H1 (cell line): ENCODE results near the gene ZBTB46. TPM values are rescaled to one million over a fixed set of nuclear protein-coding genes. Genes with fewer than 3 reads are reported as not detected.

ENCODE experiments used
- ATF3 ChIP-seq: IDR thresholded peaks from 2 replicates; pipeline ENCODE4 v1.6.1; 2011; ENCODE audit warnings: low read depth, mild to moderate bottlenecking, low read length; ENCODE audit not compliant: insufficient read depth
- BACH1 ChIP-seq: IDR thresholded peaks from 2 replicates; pipeline ENCODE4 v1.6.1; 2012; ENCODE audit warnings: low read length, improper control_type of control experiment
- CTBP2 ChIP-seq: IDR thresholded peaks from 2 replicates; pipeline ENCODE4 v1.7.0; 2011; ENCODE audit warnings: borderline replicate concordance, mild to moderate bottlenecking, moderate library complexity, mixed read lengths, low read length; ENCODE audit not compliant: insufficient read depth, insufficient read length
- JUND ChIP-seq: IDR thresholded peaks from 2 replicates; pipeline ENCODE4 v1.6.1; 2011; ENCODE audit warnings: mild to moderate bottlenecking, improper control_type of control experiment, low read length
- MAFK ChIP-seq: IDR thresholded peaks from 2 replicates; pipeline ENCODE4 v1.6.1; 2012; ENCODE audit warnings: low read depth, mild to moderate bottlenecking, improper control_type of control experiment, low read length
- NANOG ChIP-seq: IDR thresholded peaks from 2 replicates; pipeline ENCODE4 v1.6.1; 2011; ENCODE audit warnings: low read length, low read depth, mild to moderate bottlenecking, inconsistent platforms; ENCODE audit not compliant: insufficient read depth, poor library complexity, severe bottlenecking
- RFX5 ChIP-seq: IDR thresholded peaks from 2 replicates; pipeline ENCODE4 v1.6.1; 2011; ENCODE audit warnings: low read depth, low read length, improper control_type of control experiment, borderline replicate concordance
- RNF2 ChIP-seq: fragments of 200-900, 300-1000 bp; sonication (generic); IDR thresholded peaks from 2 replicates; pipeline ENCODE4 v1.7.1; 2016; ENCODE audit warnings: borderline replicate concordance, low read depth, mild to moderate bottlenecking, antibody characterized with exemption, low read length; ENCODE audit not compliant: poor library complexity, severe bottlenecking; ENCODE audit errors: missing control alignments
- SAP30 ChIP-seq: fragments of 300-600 bp; sonication (generic); IDR thresholded peaks from 2 replicates; pipeline ENCODE4 v1.7.1; 2012; ENCODE audit warnings: low read length, moderate library complexity, mild to moderate bottlenecking, inconsistent platforms; ENCODE audit not compliant: insufficient read depth, insufficient replicate concordance
- SRF ChIP-seq: IDR thresholded peaks from 2 replicates; pipeline ENCODE4 v1.6.1; 2011; ENCODE audit warnings: mild to moderate bottlenecking, low read depth, low read length, moderate library complexity
- YY1 ChIP-seq: IDR thresholded peaks from 2 replicates; pipeline ENCODE4 v1.6.1; 2011; ENCODE audit warnings: low read depth, mild to moderate bottlenecking, low read length
- polyA plus RNA-seq, 7 experiments: library from polyadenylated mRNA; depleted of rRNA in 3 of 7; stranded (reverse) in 5 of 7; unstranded in 2 of 7; fragments of >200 nt in 5 of 7; fragments of 200-250 nt in 2 of 7; gene quantifications; 1 replicate in 5 of 7; 2 replicates in 1 of 7; 4 replicates in 1 of 7; pipeline versions ENCODE4 v1.2.1 to v1.2.3, GENCODE V29; 2011 to 2013; ENCODE audit warnings: missing spikeins in 2 of 7, mixed read lengths in 2 of 7
- total RNA-seq: library from RNA; stranded (reverse); fragmentation: NEBNext Ultra II Directional; extraction: Animal tissue kit (Norgen Biotek cat#: 25700); gene quantifications from 2 replicates; pipeline ENCODE4 v1.2.1, GENCODE V29; 2021

ZBTB46 gene
- total and polyA plus RNA-seq, 2 of the 8 experiments (the other 6 are each of a cell fraction or from before 2014, with no cell fraction given) = 6.4 to 22.4 TPM

GRCh38 chr20:63829945-63830835, 874 bp downstream of the ZBTB46 start (continued):
- peak; percentile 17; the same call in 1 of the 2 replicates for TF ChIP-seq BACH1
- TF ChIP-seq CTBP2 = no peak
- TF ChIP-seq YY1 = no peak
- peak; percentile 54 for TF ChIP-seq SAP30
- no peak for TF ChIP-seq MAFK
- no peak for TF ChIP-seq ATF3
- TF ChIP-seq SRF = no peak
- no peak for TF ChIP-seq JUND
- TF ChIP-seq RNF2 = no peak
- no peak for TF ChIP-seq NANOG
- no peak for TF ChIP-seq RFX5
